Measurements from ENCODE around the gene ARL15.

DNA sequence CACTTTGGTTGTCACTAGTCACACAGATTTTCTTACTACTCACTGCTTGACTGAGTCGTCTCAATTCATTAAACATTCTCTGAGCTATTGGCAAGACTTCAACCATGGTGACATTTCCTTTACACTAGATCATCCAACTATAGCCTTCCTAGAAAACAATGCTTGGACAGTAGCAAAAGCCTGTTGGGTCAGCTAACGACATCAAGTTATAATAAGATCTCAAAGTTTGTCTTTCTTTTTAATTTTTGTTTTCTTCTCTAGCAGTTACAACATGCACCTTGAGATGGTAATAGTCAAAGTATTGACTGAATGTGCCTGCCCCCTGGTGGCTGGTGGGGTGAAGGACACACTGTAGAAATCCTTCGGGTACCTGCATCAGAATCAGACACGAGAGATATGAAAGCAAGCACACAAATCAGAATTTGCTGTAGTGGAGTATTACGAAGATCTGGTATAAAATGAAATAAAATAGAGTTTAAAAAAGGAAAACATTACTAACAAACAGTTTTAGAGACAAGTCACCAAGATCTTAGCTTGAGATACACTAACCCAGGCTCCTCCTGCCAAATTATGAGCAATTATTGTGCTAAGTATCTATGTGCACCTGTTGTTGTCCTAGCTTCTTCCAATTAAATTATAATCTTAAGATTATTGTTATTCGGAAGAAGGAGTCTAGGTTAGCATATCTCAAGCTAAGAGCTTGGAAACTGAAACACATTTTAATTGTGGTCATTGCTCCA, 81.2 kb downstream of the ARL15 start:
- TF ChIP-seq MXI1 (IDR thresholded peaks at IDR 0.05; ENCODE audit: borderline replicate concordance, low read depth, low read length) = no peak
- no peak for TF ChIP-seq CHD1 (IDR thresholded peaks at IDR 0.05; ENCODE audit: low read depth, low read length)
- no peak for TF ChIP-seq POLR2A (IDR thresholded peaks at IDR 0.05; ENCODE audit: low read depth, low read length)
- TF ChIP-seq MAZ (IDR thresholded peaks at IDR 0.05; ENCODE audit: borderline replicate concordance, low read depth, low read length) = no peak
- TF ChIP-seq, protein P1, sequence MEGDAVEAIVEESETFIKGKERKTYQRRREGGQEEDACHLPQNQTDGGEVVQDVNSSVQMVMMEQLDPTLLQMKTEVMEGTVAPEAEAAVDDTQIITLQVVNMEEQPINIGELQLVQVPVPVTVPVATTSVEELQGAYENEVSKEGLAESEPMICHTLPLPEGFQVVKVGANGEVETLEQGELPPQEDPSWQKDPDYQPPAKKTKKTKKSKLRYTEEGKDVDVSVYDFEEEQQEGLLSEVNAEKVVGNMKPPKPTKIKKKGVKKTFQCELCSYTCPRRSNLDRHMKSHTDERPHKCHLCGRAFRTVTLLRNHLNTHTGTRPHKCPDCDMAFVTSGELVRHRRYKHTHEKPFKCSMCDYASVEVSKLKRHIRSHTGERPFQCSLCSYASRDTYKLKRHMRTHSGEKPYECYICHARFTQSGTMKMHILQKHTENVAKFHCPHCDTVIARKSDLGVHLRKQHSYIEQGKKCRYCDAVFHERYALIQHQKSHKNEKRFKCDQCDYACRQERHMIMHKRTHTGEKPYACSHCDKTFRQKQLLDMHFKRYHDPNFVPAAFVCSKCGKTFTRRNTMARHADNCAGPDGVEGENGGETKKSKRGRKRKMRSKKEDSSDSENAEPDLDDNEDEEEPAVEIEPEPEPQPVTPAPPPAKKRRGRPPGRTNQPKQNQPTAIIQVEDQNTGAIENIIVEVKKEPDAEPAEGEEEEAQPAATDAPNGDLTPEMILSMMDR (conservative IDR thresholded peaks at IDR 0.05; ENCODE audit: low read depth, low read length) = peak; percentile 85
- no peak for TF ChIP-seq FOS (IDR thresholded peaks at IDR 0.05; ENCODE audit: low read depth, low read length)
- no peak for TF ChIP-seq CEBPB (IDR thresholded peaks at IDR 0.05; ENCODE audit: low read depth, low read length)
- no peak for TF ChIP-seq RFX5 (IDR thresholded peaks at IDR 0.05; ENCODE audit: low read depth, low read length)
- TF ChIP-seq SMC3 (IDR thresholded peaks at IDR 0.05; ENCODE audit: low read depth, low read length) = peak; percentile 88
- TF ChIP-seq, protein P2, sequence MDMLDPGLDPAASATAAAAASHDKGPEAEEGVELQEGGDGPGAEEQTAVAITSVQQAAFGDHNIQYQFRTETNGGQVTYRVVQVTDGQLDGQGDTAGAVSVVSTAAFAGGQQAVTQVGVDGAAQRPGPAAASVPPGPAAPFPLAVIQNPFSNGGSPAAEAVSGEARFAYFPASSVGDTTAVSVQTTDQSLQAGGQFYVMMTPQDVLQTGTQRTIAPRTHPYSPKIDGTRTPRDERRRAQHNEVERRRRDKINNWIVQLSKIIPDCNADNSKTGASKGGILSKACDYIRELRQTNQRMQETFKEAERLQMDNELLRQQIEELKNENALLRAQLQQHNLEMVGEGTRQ (IDR thresholded peaks at IDR 0.05; ENCODE audit: low read depth, low read length) = no peak
- no peak for TF ChIP-seq ELK1 (IDR thresholded peaks at IDR 0.05; ENCODE audit: borderline replicate concordance, low read depth, low read length)
- TF ChIP-seq BHLHE40 (IDR thresholded peaks at IDR 0.05; ENCODE audit: low read depth, low read length) = no peak
- no peak for TF ChIP-seq MAFK (IDR thresholded peaks at IDR 0.05; ENCODE audit: low read depth, low read length)
- TF ChIP-seq RAD21 (IDR thresholded peaks at IDR 0.05; ENCODE audit: low read length) = peak; percentile 74
